ENCODE measurements around the gene BATF3. TPM values are rescaled to one million over a fixed set of nuclear protein-coding genes. Genes with fewer than 3 reads are reported as not detected.

Gene BATF3
- total RNA-seq, 4 donors from 2014 or later = 0.14 to 2.8 (median 0.64) TPM; not detected in 1

DNA sequence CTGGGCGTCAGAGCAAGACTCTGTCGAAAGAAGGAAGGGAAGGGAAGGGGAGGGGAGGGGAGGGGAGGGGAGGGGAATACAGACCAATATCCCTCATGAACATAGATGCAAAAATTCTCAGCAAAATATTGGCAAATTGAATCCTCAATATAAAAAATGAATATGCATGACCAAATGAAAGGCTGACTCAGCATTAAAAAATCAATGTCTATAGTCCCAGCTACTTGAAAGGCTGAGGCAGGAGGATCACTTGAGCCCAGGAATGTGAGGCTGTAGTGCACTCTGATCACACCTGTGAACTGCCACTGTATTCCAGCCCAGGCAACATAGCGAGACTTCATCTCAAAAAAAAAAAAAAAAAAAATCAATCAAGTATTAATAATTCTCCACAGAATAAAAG lies 24.0 kb downstream of the BATF3 start:
- no peaks in the 10 kb centered on the region for H3K36me3 ChIP-seq
- TF ChIP-seq POLR2AphosphoS5 (IDR thresholded peaks at IDR 0.05) (no peak), EP300 (IDR thresholded peaks at IDR 0.05; ENCODE audit: low read depth) (no peak), POLR2A (IDR thresholded peaks at IDR 0.05) (no peak)
- TF ChIP-seq, protein P1, sequence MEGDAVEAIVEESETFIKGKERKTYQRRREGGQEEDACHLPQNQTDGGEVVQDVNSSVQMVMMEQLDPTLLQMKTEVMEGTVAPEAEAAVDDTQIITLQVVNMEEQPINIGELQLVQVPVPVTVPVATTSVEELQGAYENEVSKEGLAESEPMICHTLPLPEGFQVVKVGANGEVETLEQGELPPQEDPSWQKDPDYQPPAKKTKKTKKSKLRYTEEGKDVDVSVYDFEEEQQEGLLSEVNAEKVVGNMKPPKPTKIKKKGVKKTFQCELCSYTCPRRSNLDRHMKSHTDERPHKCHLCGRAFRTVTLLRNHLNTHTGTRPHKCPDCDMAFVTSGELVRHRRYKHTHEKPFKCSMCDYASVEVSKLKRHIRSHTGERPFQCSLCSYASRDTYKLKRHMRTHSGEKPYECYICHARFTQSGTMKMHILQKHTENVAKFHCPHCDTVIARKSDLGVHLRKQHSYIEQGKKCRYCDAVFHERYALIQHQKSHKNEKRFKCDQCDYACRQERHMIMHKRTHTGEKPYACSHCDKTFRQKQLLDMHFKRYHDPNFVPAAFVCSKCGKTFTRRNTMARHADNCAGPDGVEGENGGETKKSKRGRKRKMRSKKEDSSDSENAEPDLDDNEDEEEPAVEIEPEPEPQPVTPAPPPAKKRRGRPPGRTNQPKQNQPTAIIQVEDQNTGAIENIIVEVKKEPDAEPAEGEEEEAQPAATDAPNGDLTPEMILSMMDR (IDR thresholded peaks at IDR 0.05) = no peak
- H3K27me3 ChIP-seq = peaks cover 26% of the 10 kb centered on the region
- DNase-seq = no peak
- H3K27ac ChIP-seq = no peak overlapping the region
- H3K9me3 ChIP-seq = no peaks in the 10 kb centered on the region
- no peak overlapping the region for H3K4me3 ChIP-seq
- peaks cover 0 to 6% (median 0%) of the 10 kb centered on the region in 4 donors for H3K4me1 ChIP-seq
- WGBS, 2 donors (ENCODE audit: low coverage in 1 of 2) = 80 to 90% methylated on average over 2 to 3 of the region's 3 CpGs
- intact Hi-C loops (cut with DNase I; ENCODE audit: low total_unique reads) = no loop called here
- in situ Hi-C loops (cut with MboI; ENCODE audit: low pct_ligation_motif_present in 1 of 4, low pct_unique_long_range_greater_than_20kb in 1 of 4, low sequenced_read_pairs in 3 of 4) = no loop called here

DNA sequence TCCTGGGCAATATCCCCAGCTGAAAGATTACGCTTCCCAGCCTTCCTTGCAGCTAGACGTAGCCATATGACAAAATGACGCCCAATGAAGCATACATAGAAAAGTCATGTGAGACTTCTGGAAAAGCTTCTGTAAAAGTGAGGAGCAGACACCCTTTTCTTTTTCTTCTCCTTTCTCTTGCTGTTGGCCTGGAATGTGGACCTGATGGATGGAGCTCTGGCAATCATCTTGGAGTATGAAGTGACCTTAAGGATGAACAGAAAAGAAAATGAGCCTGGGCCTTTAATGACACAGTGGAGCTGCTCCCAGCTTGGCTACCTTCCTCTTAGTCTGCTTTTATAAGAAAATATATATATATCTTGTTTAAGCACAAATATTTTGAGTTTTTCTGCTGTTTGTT lies 24.8 kb downstream of the BATF3 start:
- H3K36me3 ChIP-seq = no peaks in the 10 kb centered on the region
- intact Hi-C loops (cut with DNase I; ENCODE audit: low total_unique reads) (no loop called here), in situ Hi-C loops (cut with MboI; ENCODE audit: low pct_ligation_motif_present in 1 of 4, low pct_unique_long_range_greater_than_20kb in 1 of 4, low sequenced_read_pairs in 3 of 4) (loop anchor here (25.0 kb wide), 3 partner anchors 87 to 312 kb away; partner anchors contain the start of genes NSL1 (in 1 of the 4) and TATDN3 (in 1 of the 4))
- no peak for DNase-seq
- no peaks in the 10 kb centered on the region for H3K9me3 ChIP-seq
- peaks cover 0 to 6% (median 0%) of the 10 kb centered on the region in 4 donors for H3K4me1 ChIP-seq
- 95 to 96% methylated on average over 3 of the region's 3 CpGs for WGBS, 2 donors (ENCODE audit: low coverage in 1 of 2)
- no peak overlapping the region for H3K4me3 ChIP-seq
- TF ChIP-seq EP300 (IDR thresholded peaks at IDR 0.05; ENCODE audit: low read depth) = no peak
- no peak for TF ChIP-seq POLR2AphosphoS5 (IDR thresholded peaks at IDR 0.05)
- TF ChIP-seq, protein P1 (IDR thresholded peaks at IDR 0.05) = no peak
- no peak for TF ChIP-seq POLR2A (IDR thresholded peaks at IDR 0.05)
- peaks cover 23% of the 10 kb centered on the region for H3K27me3 ChIP-seq
- no peak overlapping the region for H3K27ac ChIP-seq

DNA sequence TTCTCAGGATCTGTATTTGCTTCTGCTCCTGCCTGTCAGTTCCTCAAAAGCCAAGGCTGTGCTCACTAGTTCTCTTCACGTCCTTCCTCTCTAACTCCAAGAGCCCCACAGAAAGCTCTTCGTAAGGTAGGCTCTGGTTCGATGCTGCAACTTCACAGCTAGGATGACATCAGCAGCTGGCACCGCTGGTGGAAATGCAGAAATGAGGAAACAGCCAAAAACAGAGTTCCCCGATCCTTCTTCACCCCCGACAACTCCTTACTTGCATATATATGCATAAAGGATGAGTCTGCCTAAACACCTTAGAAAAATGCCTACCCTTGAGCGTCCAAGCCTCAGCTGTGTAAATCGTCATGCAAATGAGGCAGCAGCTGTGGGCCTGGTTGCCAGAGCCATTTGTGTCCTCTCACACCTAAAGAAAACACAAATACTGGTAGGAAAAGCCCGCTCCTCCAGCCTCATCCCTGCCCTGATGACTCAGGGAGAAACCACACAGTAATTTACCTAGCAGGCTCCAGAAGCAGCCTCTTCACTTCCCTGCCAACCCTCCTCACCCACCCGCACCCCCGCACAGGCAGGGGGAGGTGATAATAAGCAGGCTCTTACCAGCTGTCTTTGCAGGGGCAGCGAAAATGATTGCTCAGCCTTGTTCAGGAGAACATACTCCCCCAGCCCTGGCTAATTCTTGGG lies 28.2 kb downstream of the BATF3 start:
- 22 to 63% methylated on average over 5 to 12 of the region's 12 CpGs for WGBS, 2 donors (ENCODE audit: low coverage in 1 of 2)
- no peaks in the 10 kb centered on the region for H3K36me3 ChIP-seq
- peak overlapping the region in 1 of 4 donors; percentile 2 for H3K27ac ChIP-seq
- no peak overlapping the region for H3K4me3 ChIP-seq
- TF ChIP-seq POLR2A (IDR thresholded peaks at IDR 0.05) (no peak), EP300 (IDR thresholded peaks at IDR 0.05; ENCODE audit: low read depth) (no peak), POLR2AphosphoS5 (IDR thresholded peaks at IDR 0.05) (no peak)
- TF ChIP-seq, protein P1 (IDR thresholded peaks at IDR 0.05) = no peak
- in situ Hi-C loops (cut with MboI; ENCODE audit: low pct_ligation_motif_present in 1 of 4, low pct_unique_long_range_greater_than_20kb in 1 of 4, low sequenced_read_pairs in 3 of 4) = loop anchor here (25.0 kb wide), 3 partner anchors 91 to 316 kb away; partner anchors contain the start of genes NSL1 (in 1 of the 4) and TATDN3 (in 1 of the 4)
- H3K27me3 ChIP-seq = peaks cover 21% of the 10 kb centered on the region
- intact Hi-C loops (cut with DNase I; ENCODE audit: low total_unique reads) = no loop called here
- peaks cover 0 to 29% (median 15%) of the 10 kb centered on the region in 4 donors for H3K4me1 ChIP-seq
- no peaks in the 10 kb centered on the region for H3K9me3 ChIP-seq
- DNase-seq = peak; percentile 25

DNA sequence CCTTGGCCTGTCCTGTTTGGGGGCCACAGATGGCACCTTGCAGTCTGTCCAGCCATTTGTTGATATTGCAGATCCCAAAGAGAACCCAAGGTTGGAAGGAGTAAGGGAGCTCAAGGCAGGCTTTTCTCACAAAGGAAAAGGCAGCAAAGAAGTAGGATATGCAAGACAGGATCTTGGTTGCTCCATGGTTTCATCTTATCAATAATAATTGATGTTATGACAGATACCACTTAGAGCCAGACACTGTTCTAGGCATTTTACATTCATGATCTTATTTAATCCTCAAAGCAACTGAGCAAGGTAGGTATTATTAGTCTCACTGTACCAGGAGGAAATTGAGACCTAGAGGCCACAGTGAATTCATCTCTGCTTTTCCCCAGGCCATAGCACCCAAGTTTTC lies 28.8 kb downstream of the BATF3 start:
- peaks cover 1 to 29% (median 15%) of the 10 kb centered on the region in 4 donors for H3K4me1 ChIP-seq
- H3K27me3 ChIP-seq = peaks cover 21% of the 10 kb centered on the region
- H3K36me3 ChIP-seq = no peaks in the 10 kb centered on the region
- no peak overlapping the region for H3K4me3 ChIP-seq
- H3K9me3 ChIP-seq = no peaks in the 10 kb centered on the region
- in situ Hi-C loops (cut with MboI; ENCODE audit: low pct_ligation_motif_present in 1 of 4, low pct_unique_long_range_greater_than_20kb in 1 of 4, low sequenced_read_pairs in 3 of 4) (loop anchor here (25.0 kb wide), 3 partner anchors 91 to 316 kb away; partner anchors contain the start of genes NSL1 (in 1 of the 4) and TATDN3 (in 1 of the 4)), intact Hi-C loops (cut with DNase I; ENCODE audit: low total_unique reads) (no loop called here)
- DNase-seq = no peak
- no peak for TF ChIP-seq POLR2A (IDR thresholded peaks at IDR 0.05)
- TF ChIP-seq EP300 (IDR thresholded peaks at IDR 0.05; ENCODE audit: low read depth) = no peak
- TF ChIP-seq, protein P1 (IDR thresholded peaks at IDR 0.05) = no peak
- TF ChIP-seq POLR2AphosphoS5 (IDR thresholded peaks at IDR 0.05) = no peak
- no peak overlapping the region for H3K27ac ChIP-seq
